AG04449 (cell line): ENCODE measurements around the gene FAM200B.

Experiments used
- CTCF ChIA-PET: fragments of 350-600 bp; formaldehyde crosslinking; extraction: SDS; loops from one replicate; lab custom pipeline; 2021; ENCODE audit warnings: antibody characterized with exemption; lab: Yijun Ruan, JAX
- POLR2A ChIA-PET: fragments of 400-600, 350-600 bp; formaldehyde crosslinking; extraction: SDS; loops from one replicate; lab custom pipeline; 2020; ENCODE audit warnings: antibody characterized with exemption, inconsistent platforms; lab: Yijun Ruan, JAX
- DNase-seq: peaks from one replicate; pipeline ENCODE4 v3.0.0-alpha.2; 2010; ENCODE audit warnings: low read depth, low spot score
- H3K4me3 ChIP-seq: 2 replicates; pipeline ENCODE4 v1.5.1; 2011; ENCODE audit warnings: low read depth, mild to moderate bottlenecking, control low read depth, low read length
- CTCF ChIP-seq: IDR thresholded peaks from one replicate; pipeline ENCODE4 v1.5.1; 2011; ENCODE audit warnings: mild to moderate bottlenecking, moderate library complexity, low read length, control low read depth, inconsistent platforms; ENCODE audit not compliant: insufficient read depth; ENCODE audit errors: missing control alignments

Gene FAM200B

GRCh38 chr4:15694431-15694830, 12.8 kb downstream of the FAM200B start:
- ChIA-PET CTCF (interaction anchor here (0.6 to 1.5 kb wide), 2 partner anchors 12 to 40 kb away, joined by 3 read pairs; partner anchors contain the start of gene FAM200B), POLR2A (interaction anchor here (0.7 to 3.4 kb wide), 4 partner anchors 12 to 1800 kb away, joined by 3 to 11 read pairs (median 3); partner anchors contain the start of gene FAM200B)
- TF ChIP-seq CTCF: no peak
- no peak overlapping the region for H3K4me3 ChIP-seq
- DNase-seq: no peak

GRCh38 chr4:15695240-15695699, 13.6 kb downstream of the FAM200B start:
- DNase-seq: peak; percentile 96
- no peak overlapping the region for H3K4me3 ChIP-seq
- TF ChIP-seq CTCF: no peak
- POLR2A ChIA-PET: interaction anchor here (0.7 to 3.4 kb wide), 6 partner anchors 13 to 1799 kb away, joined by 3 to 11 read pairs (median 3); partner anchors contain the start of gene FAM200B
- CTCF ChIA-PET: interaction anchor here (0.6 to 1.1 kb wide), 2 partner anchors 39 to 216 kb away, joined by 3 to 5 read pairs; no protein-coding TSS in a partner anchor

GRCh38 chr4:15695729-15696128, 14.1 kb downstream of the FAM200B start:
- no peak overlapping the region for H3K4me3 ChIP-seq
- POLR2A ChIA-PET: interaction anchor here (0.7 to 3.4 kb wide), 3 partner anchors 14 to 259 kb away, joined by 3 to 11 read pairs (median 3); partner anchors contain the start of gene FAM200B
- no peak for TF ChIP-seq CTCF
- CTCF ChIA-PET: interaction anchor here (0.8 to 1.1 kb wide), 2 partner anchors 13 to 216 kb away, joined by 4 to 5 read pairs; no protein-coding TSS in a partner anchor
- no peak for DNase-seq

GRCh38 chr4:15696866-15697265, 15.2 kb downstream of the FAM200B start:
- no peak overlapping the region for H3K4me3 ChIP-seq
- ChIA-PET POLR2A (no interaction called here), CTCF (no interaction called here)
- no peak for TF ChIP-seq CTCF
- no peak for DNase-seq

- ChIA-PET POLR2A (no interaction called here), CTCF (interaction anchor here (0.9 to 1.5 kb wide), 3 partner anchors 9 to 224 kb away, joined by 3 to 7 read pairs (median 4); no protein-coding TSS in a partner anchor)
- peak within 1 kb of the TSS; percentile 62 for H3K4me3 ChIP-seq
- no peak for TF ChIP-seq CTCF
- no peak for DNase-seq
Observed at GRCh38 chr4:15702941-15703403, 21.3 kb downstream of the FAM200B start, which contains the start of gene BST1. BST1 (plus strand) TSS chr4:15703065; CDS start chr4:15703145, 80 bp downstream.

GRCh38 chr4:15703439-15703838, 21.8 kb downstream of the FAM200B start:
- ChIA-PET CTCF (interaction anchor here (0.9 to 1.5 kb wide), 2 partner anchors 9 to 224 kb away, joined by 3 to 7 read pairs; no protein-coding TSS in a partner anchor), POLR2A (no interaction called here)
- H3K4me3 ChIP-seq: peak overlapping the region; percentile 62
- DNase-seq: no peak
- no peak for TF ChIP-seq CTCF
